NCI-H345 treated with DMSO at 0.1 percent for 48 hours (cell line): ENCODE measurements around the gene SLC35F3.

ENCODE experiments used
- DNase-seq: peaks from one replicate; lab custom pipeline; 2025; ENCODE audit not compliant: unreplicated experiment; lab: John Stamatoyannopoulos, UW

Gene SLC35F3

DNA sequence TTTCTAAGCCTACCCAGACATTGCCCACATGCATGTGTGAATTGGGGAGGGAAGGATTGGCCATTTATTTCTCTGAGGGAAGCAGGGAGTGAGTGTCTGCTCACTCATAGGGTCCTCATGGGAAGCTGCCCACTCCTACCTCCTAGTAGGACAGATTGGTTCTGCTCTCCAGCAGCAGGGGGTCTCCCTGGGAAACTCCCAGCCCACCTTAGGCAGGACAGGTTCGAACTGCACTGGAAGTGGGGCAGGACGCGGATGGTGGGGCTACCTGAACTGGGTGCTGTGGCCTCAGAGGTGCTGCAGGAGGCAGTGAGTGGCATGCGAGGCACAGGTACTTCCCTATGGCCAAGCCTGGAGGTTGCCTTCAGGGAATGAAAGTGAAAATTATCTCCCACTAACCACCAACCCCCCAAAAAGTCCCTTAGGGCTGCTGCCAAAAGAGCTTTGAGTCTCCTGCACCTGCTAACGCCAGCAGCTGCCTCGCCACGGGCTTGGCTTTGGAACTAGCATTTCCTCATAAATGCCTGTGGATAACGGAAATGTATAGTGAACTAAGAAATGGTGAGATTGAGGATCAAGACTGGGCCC is 311.7 kb downstream of the SLC35F3 start:
- no peak for DNase-seq

DNA sequence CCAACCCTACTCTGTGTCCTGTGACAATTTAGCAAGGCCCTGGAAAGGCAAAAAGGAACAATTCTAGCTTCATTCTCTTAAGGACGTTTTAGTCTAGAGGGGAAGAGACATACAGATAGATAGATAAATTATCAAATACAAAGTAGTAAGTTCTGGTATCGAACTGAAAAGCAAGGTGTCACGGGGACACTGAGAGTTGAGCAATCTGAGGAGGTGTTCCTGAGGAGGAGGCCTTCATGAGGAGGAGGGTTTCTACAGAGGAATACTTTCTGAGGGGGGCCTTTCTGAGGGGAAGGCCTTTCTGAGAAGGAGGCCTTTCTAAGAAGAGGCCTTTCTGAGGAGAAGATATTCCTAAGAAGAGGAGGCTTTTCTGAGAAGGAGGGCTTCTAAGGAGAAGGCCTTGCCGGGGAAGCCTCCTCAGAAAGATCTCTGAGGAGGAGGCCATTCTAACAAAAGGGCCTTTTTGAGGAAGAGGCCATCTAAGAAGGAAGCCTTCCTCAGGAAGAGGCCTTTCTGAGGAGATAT is 312.9 kb downstream of the SLC35F3 start:
- DNase-seq = no peak

DNA sequence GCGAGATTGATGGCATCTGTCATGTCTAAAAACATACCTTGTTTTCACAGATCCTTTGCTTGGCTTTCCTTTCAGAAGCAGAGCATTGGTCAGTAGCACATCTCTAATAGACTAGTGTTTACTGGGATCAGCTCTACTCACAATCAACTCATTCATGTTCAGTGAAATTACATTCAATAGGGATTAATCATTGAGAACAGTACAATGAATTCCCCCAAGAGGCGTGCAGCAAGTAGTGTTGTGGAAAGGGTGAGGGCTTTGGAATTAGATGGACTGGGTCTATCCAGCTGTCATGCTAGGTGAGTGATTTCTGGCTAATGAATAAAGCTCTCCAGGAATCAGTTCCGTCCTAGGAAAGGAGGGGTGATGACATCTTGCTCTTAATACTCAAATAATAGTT is 313.6 kb downstream of the SLC35F3 start:
- no peak for DNase-seq

DNA sequence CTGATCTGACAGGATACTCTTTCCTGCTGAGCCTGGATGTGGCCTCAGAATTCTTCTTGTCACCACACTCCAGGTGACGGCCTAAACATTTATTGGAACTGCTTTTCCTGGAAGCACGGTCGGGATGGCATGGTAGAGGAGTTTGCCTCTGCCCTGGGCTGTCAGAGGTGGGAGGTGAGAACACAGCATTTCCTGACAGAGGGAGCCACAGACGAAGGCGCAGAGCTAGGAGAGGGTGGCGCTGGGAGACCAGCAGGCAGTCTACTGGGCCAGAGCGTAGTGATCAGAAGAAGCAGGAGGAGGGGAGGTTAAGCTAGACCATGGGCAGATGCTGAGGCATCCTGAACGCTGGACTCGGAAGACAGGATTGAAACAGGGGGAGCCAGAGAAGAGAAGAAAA is 315.2 kb downstream of the SLC35F3 start:
- no peak for DNase-seq

DNA sequence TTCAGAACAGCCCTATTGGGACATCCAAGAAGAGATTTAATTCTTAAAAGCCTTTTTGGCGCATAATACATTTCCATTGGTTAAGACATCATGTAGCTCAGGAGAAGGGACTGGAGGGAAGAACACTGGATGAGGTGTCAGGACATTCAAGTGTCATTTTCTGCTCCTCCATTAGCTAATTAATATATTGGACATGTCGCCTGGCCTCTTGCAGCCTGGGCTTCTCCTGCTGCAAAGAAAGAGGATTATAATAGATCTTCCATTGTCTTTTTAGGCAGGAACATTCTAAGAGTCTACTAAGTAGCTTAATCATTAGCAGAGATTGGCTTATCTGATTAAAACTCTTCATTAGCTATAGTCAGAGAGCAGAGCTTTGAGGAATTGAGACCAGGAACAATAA is 317.1 kb downstream of the SLC35F3 start:
- no peak for DNase-seq

DNA sequence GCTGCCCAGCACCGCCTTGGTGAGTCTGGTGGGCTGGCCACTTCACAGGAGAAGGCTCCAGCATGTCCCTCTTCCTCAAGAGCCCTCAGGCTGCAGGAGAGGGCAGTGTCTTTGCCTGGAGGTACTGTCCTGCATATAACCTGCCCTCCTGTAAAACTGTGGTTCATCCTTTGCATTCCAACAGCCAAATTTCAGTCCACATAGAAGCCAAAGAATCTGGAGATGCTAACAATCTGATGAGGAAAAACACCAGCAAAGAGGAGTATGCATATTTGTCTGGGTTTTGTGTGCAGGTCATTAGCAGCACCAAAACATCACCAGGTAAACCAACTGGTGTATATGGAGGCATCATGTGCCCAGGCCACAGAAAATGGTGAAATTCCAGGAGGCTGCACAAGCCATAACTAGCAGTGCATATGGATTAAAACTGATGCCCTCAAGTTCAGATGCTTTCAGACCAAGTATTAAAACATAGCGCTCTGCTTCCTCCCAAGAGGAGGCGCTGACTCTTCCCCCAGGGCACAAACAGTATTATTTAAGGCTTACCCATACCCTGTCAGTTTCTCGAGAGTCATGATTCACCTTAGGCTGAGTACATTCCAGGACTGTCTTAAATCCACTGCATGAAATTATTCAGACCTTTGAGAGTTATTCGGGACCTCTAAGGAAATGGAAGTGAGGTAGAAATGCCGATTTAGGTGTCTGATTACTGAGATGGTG is 318.2 kb downstream of the SLC35F3 start:
- no peak for DNase-seq

DNA sequence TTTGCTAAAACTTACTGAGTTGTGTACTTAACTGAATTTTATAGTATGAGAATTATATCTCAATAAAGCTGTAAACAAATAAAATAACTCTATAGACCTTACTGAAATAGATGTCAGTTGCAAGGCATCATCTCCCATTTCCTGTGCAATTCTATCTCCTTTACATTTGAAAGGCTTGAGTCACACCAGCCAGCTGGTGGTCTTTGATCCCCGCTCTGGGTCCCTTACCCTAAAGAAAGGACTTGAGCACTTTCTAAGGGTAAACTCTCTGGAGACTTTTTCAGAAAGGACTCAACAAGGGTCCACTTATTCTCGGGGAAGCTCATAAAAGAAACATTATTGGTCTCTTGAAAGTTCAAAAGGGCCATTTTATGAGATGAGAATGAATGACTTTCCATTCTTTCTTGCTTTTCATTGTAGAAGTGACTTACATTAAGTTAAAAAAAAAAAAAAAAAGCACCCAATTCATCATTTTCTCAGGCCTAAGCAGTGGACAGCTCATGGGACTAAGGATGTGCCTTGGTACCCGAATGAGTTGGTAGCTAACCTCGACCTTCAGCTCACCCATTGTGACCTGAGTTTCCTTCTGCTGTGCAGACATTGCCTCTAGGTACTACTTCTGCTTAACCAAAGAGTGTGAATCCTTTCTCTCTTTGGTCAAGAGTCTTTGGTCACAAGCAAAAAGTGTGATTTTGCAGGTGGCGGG is 321.8 kb downstream of the SLC35F3 start:
- no peak for DNase-seq

DNA sequence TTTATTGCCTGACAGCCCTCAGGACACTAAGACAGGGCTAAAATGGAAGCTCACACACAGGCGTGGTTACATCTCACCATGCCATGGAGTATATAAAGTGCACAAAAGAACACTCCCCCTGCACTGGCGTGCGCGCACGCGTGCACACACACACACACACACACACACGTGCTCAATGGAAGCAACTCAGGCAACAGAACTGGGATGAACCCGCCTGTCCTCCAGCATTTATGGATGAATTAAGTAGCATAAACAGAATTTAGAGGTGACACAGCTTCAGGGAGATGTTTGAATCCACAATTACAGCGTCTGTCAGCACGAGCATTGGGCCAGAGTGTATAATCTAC is 322.3 kb downstream of the SLC35F3 start:
- DNase-seq = no peak

DNA sequence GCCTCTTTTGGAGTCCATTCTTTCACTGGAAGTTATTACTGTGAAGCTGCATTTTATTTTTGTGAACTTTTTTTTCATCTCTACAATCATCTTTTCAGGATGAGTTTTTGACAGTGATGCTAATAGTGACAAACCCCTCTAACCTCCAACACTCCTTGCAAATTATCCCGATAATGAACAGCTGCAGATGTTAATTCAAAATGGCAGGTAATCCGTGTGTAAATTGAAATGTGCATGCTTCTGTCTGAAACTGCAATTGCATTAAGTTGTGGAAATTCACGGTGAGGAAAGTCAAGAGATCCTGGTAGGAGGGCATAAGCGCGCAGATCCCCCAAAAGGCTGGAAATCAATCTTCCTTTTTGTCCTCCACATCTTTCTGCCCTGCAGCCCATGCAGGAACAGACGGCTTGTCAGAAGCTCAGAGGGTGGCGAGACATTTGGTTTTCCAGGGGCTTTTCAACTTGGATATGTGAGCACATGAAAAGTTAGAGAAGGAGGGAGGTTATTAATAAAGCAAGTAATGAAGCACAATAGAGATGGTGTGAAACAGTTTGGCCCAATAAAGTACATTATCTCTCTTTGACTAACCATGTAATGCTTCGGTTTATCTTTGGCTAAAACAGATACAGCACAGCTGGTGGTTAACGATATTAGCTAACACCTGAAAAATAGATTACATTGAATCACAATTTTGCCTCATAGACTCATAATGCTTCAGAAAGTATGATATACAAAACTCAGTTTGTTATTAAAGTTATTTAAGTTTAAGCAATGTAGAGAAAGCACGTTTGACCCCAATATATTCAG is 325.3 kb downstream of the SLC35F3 start:
- peak; percentile 47 for DNase-seq

DNA sequence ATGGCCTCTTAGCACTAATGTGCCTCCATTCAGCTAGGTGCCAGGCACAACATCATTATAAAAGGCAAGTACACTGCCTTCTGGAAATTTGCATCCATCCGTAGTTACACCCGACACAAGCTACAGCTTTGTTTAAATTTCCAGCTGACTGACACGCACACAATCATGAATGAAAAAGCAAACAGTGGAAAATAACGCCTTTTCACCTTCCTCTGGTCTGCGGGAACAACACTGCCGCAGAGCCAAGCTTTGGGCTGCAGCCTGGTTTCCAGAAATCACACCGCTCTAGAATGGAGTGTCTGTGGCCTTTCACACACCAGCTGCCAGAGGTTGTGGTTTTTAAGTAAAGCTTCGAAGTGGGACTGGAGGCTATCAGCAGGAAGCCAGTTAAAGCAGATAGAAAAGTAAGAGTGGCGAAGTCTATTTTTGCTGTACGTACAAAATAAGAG is 326.0 kb downstream of the SLC35F3 start:
- peak; percentile 96 for DNase-seq

DNA sequence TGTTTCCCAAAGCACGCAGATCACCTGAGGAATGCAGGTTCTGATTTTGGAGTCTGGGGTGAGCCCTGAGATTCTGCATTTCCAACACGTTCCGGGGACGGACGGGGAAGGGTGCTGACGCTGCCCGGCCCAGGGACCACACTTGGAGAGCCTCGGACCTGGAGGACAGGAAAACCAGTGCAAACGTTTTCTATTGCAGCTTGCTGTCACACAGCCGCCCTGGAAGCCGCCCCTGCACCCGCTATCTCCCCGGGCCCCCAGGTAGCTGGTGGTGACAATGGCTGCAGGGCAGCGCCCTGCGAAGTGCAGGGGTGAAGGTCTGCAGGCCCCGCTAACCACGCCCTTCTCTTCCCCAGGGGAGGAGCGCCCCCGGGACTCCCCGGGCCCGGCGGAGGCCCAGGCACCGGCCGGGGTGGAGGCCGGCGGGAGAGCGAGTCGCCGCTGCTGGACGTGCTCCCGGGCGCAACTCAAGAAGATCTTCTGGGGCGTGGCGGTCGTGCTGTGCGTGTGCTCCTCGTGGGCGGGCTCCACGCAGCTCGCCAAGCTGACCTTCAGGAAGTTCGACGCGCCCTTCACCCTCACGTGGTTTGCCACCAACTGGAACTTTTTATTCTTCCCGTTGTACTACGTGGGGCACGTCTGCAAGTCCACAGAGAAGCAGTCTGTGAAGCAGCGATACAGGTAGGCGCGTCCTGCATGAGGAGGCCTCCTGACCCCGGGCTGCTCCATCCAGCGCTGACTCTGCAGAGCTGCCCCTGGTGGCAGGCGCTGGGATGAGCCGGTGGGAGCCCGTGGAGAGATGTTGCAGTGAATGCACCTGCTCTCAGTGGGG is 326.8 kb downstream of the SLC35F3 start:
- no peak for DNase-seq

DNA sequence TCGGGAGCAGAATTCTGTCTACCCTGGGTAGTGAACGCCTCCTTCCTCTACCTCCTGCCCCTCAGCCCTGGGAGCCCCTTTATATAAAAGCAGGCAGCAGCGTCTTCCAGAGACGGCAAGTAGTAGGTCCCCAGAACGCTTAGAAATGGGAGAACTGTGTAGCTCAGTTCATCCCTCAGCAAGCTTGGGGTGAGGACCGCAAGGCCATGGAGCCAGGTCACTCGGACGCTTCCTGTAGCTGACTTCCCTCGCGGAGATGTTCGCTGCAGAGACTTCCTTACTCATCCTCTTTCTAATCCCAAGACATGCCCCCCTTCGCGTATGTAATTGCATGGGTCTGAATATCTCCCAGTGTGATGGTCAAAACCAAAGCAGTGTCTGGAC is 327.4 kb downstream of the SLC35F3 start:
- DNase-seq = no peak

DNA sequence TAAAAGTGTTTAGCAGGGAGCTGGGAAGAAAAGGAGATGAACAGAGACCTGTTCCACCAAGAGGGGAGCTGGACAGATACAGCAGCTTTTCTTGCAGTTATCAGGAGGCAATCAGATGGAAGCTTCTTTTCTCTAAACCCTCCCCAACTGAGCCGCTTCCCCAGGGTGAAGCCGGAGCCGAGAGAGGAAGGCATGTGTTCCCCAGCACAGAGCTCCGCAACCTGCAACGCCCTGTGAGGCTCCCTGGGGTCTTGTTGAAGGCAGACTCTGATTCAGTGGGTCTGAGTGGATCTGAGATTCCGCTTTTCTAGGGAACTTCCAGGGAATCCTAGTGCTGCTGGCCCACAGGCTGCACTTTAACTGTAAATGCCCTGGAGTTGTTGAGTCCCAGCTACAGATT is 329.7 kb downstream of the SLC35F3 start:
- no peak for DNase-seq

DNA sequence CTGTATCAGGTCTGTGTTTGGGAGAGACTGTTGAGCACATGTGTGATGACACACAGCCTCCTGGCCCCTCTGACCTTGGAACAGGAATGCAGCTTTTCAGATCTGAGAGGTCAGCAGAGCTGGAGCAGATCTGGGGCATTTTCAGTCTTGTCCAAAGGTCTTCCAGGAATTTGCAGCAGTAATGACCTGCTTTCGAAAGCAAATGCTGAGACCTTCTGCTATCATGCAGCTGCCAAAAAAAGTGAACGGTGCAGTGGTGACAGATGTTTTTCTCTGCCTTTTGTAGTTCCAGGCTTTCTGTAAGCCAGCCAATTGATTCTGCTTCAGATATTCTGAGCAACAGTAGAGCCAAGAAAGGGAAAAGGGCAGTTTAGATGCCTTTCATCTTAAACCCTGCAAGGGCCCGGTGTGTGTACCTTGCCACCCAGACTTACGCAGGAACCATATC is 331.0 kb downstream of the SLC35F3 start:
- DNase-seq = no peak

DNA sequence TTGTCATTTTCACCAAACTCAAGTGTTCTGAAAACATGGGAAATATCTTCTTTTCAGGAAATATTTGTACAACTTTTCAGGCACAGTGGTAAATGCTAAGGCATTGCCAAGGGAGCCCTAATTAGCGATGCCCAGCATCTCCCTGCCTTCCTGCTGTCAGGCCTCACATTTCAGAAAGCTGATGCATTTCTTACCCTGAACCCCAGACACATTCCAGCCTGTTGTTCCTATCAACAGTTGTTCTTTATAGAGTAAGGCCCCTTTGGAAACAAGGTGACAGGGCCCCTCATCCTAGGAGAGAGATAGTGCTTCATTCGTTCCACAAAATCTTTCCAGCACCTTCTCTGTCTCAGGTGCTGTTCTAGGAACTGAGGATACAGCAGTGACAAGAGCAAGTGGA is 332.9 kb downstream of the SLC35F3 start:
- no peak for DNase-seq

DNA sequence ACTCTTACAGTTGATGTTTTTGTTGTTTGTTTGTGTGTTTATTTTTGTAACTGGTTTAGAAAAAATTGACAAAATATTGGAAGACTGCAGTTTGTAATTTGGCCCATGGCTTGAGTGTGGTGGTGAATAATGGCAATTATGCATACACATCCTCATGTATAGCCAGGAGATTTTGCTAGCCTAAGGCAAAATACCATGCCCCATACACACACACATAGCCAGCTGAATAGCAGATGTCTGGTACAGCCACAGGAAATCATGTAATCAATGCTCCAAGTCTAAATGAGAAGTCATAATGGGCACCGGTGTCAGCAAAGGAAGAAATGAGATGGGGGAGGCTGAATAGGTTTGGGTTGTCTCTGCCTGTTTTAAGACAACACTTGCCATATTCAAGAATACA is 333.6 kb downstream of the SLC35F3 start:
- no peak for DNase-seq

DNA sequence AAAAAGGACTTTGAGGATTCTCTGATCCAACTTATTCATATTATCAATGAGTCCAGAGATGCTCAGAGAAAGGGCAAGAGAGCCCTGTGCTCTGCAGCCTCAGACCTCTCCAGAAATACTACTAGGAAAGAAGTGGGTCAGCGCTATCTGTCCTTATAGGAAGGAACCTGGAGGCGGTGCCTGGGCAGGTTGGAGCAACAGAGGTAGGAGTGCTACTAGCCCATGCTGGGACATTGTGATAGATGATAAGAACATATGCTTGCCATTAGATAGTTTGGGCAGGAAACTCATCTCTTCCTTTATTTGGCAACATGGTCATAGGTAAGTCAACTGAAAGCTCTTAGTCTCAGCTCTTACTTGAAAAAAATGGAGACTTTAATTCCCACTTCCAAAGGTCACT is 335.0 kb downstream of the SLC35F3 start:
- no peak for DNase-seq

DNA sequence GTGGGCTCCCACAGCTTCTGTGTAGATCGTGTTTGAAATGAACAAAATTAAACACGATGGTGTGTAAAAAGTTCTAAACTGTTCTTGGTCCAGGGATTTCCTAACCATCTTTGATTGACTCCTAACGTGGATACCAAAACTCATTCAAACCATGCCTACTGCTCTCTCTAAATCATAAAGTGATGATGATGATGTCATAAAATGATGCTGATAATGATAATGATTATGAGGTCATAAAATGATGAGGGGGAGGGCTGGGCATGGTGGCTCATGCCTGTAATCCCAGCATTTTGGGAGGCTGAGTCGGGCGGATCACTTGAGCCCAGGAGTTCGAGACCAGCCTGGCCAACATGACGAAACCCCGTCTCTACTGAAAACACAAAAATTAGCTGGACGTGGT is 335.5 kb downstream of the SLC35F3 start:
- no peak for DNase-seq

DNA sequence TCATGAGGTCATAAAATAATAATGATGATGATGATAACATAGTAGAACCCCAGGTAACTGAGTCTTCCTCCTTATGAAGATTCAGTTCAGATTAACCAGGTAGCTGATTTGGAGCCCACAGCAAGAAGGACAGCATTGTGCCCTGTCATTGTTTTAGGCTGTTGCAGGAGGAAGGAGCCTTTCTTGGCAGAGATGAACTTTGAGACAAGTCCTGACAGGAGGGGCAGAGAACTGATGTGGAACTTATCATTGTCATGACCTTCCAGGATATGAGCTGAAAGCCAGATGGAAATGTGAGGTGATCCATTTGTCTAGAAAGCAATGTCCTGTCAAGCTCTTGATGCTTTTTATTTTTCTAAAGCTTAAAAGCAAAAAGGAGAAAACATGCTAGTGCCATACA is 336.2 kb downstream of the SLC35F3 start:
- DNase-seq = no peak

DNA sequence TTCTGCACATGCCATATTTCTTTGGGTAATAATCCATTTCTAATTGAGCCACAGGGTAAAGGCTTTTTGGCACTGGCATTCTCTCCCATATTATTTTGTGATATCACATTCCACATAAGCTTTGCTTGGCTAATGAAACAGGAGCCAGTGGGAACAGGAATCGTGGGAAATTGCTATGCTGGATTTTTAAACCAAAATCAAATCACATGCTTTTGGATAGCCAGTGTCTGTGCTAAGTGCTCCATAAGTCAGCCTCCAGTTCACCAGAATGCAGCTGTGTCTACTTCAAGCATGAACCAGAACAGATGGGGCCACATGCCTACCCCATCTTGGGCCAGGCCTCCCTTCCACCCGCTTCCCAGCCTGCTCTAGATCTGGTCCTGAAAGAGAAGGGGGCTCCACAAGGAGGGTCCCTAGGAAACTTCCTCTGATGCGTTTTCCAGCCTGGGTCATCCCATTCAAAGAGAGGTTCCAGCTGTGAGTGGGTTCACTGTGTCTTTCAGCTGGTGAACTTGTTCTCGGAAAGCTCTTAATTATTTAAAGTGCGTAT is 337.5 kb downstream of the SLC35F3 start:
- no peak for DNase-seq
